ENCODE measurements around the gene NDRG3.
"Not testable (repeated sequence)": the region's sequence is repeated elsewhere in the genome, so short reads cannot be mapped to it uniquely, and the experiment has no call there.

The NDRG3 gene

GRCh38 chr20:36744243-36744642 lies 1.6 kb downstream of the NDRG3 start:
- Mint-ChIP-seq H3K27me3 (ENCODE audit: low read depth) (no peaks in the 10 kb centered on the region), H3K36me3 (ENCODE audit: low read depth) (no peaks in the 10 kb centered on the region), H3K4me1 (ENCODE audit: low read depth) (peaks cover 20% of the 10 kb centered on the region), H3K27ac (peak overlapping the region; percentile 3), H3K4me3 (peak overlapping the region; percentile 68), H3K9me3 (no peaks in the 10 kb centered on the region)

- Mint-ChIP-seq H3K36me3 (ENCODE audit: low read depth) (no peaks in the 10 kb centered on the region), H3K27ac (no peak overlapping the region), H3K27me3 (ENCODE audit: low read depth) (no peaks in the 10 kb centered on the region), H3K4me3 (no peak overlapping the region), H3K4me1 (ENCODE audit: low read depth) (peaks cover 20% of the 10 kb centered on the region), H3K9me3 (no peaks in the 10 kb centered on the region)
Measured at GRCh38 chr20:36742558-36742957, 3.3 kb downstream of the NDRG3 start.

DNA sequence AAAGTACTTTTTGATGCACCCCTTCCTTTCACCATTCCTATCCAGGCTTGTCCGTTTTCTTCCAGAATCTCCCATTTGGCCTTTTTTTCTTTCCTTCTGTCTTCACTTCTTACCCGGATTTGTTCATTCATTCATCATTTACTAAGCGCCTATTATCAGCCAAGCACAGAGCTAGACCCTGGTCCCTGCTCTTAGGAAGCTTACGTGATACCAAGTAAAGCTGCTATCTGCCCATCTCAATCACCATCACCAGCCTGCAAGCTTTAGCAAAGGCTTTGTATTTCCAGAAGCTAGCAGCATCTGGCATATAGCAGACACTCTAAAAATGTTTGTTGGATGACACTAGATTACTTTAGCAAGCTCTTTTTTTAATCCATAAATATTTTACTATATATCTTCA lies 4.8 kb downstream of the NDRG3 start:
- Mint-ChIP-seq H3K36me3 (ENCODE audit: low read depth) (no peaks in the 10 kb centered on the region), H3K4me3 (no peak overlapping the region), H3K9me3 (no peaks in the 10 kb centered on the region), H3K4me1 (ENCODE audit: low read depth) (peaks cover 15% of the 10 kb centered on the region), H3K27me3 (ENCODE audit: low read depth) (no peaks in the 10 kb centered on the region), H3K27ac (no peak overlapping the region)

- peaks cover 20% of the 10 kb centered on the region for H3K4me1 Mint-ChIP-seq (ENCODE audit: low read depth)
- H3K27me3 Mint-ChIP-seq (ENCODE audit: low read depth) = no peaks in the 10 kb centered on the region
- H3K27ac Mint-ChIP-seq = no peak overlapping the region
- peaks cover 1% of the 10 kb centered on the region for H3K36me3 Mint-ChIP-seq (ENCODE audit: low read depth)
- no peaks in the 10 kb centered on the region for H3K9me3 Mint-ChIP-seq
- H3K4me3 Mint-ChIP-seq = no peak overlapping the region
Measured at GRCh38 chr20:36737183-36737499, 8.7 kb downstream of the NDRG3 start.

DNA sequence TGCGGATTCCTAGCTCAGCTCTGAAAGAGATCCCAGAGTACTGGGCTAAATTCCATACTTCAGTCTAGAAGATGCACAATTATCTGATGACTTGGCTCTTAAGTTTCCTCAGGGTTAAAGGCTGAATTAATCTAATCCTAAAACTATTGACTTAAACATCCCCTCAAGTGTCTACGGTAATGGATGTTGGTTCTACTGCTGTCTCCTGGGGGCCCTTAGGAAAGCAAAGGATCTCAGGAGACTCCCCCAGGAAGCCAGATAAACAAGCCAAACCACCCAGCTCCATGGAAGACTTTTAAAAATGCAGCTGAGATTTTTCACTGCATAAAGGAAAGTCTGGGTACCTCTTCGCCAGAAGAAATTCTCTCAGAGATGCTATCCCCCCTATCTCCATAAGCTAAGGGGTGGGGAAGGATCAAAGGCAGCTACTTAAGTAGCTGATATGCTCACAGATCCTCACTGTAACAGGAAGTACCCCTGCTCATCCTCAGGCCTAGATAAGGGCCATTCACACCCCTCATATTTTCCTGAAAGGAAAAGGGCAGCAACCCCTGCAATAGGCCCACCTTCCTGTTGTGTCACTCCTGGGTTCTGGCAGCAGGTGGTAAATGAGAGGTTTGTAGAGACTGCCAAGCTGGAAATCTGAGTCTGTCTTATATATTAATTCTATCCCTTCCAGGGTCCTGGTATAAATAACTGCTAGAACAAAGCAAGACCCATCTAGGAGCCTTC lies 9.3 kb downstream of the NDRG3 start:
- no peak overlapping the region for H3K4me3 Mint-ChIP-seq
- H3K27me3 Mint-ChIP-seq (ENCODE audit: low read depth) = no peaks in the 10 kb centered on the region
- peaks cover 20% of the 10 kb centered on the region for H3K4me1 Mint-ChIP-seq (ENCODE audit: low read depth)
- H3K9me3 Mint-ChIP-seq = no peaks in the 10 kb centered on the region
- no peak overlapping the region for H3K27ac Mint-ChIP-seq
- H3K36me3 Mint-ChIP-seq (ENCODE audit: low read depth) = peaks cover 1% of the 10 kb centered on the region

DNA sequence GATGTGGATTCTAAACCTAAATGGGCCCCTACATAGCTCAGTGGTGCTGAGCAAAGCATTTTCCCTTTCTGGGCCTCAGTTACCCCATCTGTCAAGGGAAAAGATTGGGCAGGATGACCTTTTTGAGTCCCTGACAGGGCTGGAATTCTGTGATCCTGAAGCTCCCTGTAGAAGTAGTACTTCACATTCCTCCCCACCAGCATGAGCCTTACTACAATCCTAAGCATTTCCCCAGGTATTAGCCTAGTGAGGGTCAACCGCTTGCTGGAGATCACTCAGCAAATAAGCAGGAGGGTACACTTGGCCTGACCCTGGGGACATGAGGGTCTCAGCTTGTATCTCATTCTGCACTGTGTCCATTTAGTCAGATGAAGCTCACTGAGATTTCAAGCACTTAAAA lies 13.4 kb downstream of the NDRG3 start:
- Mint-ChIP-seq H3K4me3 (no peak overlapping the region), H3K27ac (no peak overlapping the region)

DNA sequence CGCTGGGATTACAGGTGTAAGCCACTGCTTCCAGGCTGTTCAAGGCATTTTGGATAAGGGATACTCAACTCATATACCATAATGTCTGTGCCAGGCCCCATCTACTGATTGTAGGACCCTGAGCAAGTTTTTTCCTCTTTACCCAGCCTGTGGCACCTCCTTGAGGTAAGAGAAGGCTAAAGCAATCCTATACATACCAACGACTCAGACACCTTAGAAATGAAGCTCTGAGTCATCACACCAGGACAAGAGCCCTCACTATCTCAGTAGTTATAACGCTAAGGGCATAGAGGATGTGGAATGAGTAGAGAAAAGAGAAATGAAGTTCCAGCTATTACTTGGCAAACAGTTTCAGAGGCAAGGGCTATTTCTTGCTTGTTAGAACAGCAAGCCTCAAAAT lies 16.9 kb downstream of the NDRG3 start:
- Mint-ChIP-seq H3K27me3 (ENCODE audit: low read depth) (no peaks in the 10 kb centered on the region), H3K36me3 (ENCODE audit: low read depth) (no peaks in the 10 kb centered on the region), H3K9me3 (no peaks in the 10 kb centered on the region), H3K27ac (no peak overlapping the region), H3K4me1 (ENCODE audit: low read depth) (peaks cover 19% of the 10 kb centered on the region), H3K4me3 (no peak overlapping the region)

More for the DNA sequence above, 13.4 kb downstream of the NDRG3 start:
- H3K27me3 Mint-ChIP-seq (ENCODE audit: low read depth) = no peaks in the 10 kb centered on the region
- H3K9me3 Mint-ChIP-seq = no peaks in the 10 kb centered on the region
- peaks cover 27% of the 10 kb centered on the region for H3K4me1 Mint-ChIP-seq (ENCODE audit: low read depth)
- peaks cover 1% of the 10 kb centered on the region for H3K36me3 Mint-ChIP-seq (ENCODE audit: low read depth)

DNA sequence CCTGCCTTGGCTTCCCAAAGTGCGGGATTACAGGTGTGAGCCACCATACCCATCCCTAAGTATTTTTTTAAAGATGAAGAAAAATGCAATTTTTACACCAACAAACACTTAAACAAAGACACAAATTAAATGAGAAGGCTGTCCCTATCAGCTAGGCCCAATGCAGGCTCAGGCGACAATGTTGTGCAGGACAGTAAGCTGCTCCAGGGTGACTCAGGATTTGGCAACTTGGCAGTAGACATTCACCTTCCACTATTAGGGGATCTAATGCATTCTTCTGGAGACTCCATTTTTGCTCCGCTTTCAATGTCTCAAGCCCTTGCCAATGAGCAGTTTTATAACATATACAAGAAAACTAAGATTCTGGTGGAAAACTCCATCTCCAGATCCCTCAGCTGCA lies 19.7 kb downstream of the NDRG3 start:
- H3K36me3 Mint-ChIP-seq (ENCODE audit: low read depth) = peaks cover 2% of the 10 kb centered on the region
- peaks cover 9% of the 10 kb centered on the region for H3K4me1 Mint-ChIP-seq (ENCODE audit: low read depth)
- H3K9me3 Mint-ChIP-seq = no peaks in the 10 kb centered on the region
- no peaks in the 10 kb centered on the region for H3K27me3 Mint-ChIP-seq (ENCODE audit: low read depth)
- H3K4me3 Mint-ChIP-seq = no peak overlapping the region
- no peak overlapping the region for H3K27ac Mint-ChIP-seq

DNA sequence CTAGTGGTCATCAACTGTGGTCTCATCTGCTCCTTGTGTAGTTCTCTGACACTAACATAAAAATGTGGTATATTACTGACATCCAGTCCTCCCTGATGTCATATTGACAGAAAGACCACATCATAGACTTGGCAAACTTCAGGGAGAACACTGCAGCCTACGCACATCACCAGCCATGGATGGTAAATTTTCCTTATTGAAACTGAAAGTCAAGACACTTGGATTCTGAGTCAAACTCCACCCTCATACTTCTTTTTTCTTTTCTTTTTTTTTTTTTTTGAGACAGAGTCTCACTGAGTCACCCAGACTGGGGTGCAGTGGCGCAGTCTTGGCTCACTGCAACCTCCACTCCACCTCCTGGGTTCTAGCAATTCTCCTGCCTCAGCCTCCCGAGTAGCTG lies 25.4 kb downstream of the NDRG3 start:
- no peaks in the 10 kb centered on the region for H3K27me3 Mint-ChIP-seq (ENCODE audit: low read depth)
- H3K4me3 Mint-ChIP-seq = no peak overlapping the region
- peaks cover 8% of the 10 kb centered on the region for H3K4me1 Mint-ChIP-seq (ENCODE audit: low read depth)
- no peaks in the 10 kb centered on the region for H3K9me3 Mint-ChIP-seq
- peaks cover 5% of the 10 kb centered on the region for H3K36me3 Mint-ChIP-seq (ENCODE audit: low read depth)
- peak overlapping the region; percentile 45 for H3K27ac Mint-ChIP-seq

DNA sequence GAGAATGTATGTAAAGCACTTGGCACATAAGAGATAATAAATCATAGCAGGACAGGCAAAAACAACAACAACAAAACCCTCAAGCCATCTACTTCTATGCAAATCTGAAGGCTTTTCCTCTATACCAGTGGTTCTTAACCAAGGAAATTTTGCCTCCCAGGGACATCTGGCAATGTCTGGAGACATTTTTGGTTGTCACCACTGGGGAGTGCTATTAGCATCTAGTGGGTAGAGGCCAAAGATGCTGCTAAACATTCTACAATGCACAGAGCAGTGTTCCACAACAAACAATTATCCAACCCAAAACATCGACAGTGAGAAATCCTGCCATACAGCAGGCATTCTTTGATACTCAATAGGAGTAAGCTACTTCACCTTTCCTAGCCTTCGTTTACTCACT lies 28.2 kb downstream of the NDRG3 start:
- peaks cover 5% of the 10 kb centered on the region for H3K36me3 Mint-ChIP-seq (ENCODE audit: low read depth)
- peaks cover 8% of the 10 kb centered on the region for H3K4me1 Mint-ChIP-seq (ENCODE audit: low read depth)
- no peak overlapping the region for H3K4me3 Mint-ChIP-seq
- H3K27me3 Mint-ChIP-seq (ENCODE audit: low read depth) = no peaks in the 10 kb centered on the region
- H3K9me3 Mint-ChIP-seq = no peaks in the 10 kb centered on the region
- no peak overlapping the region for H3K27ac Mint-ChIP-seq

GRCh38 chr20:36717021-36717420 lies 28.9 kb downstream of the NDRG3 start:
- Mint-ChIP-seq H3K27ac (no peak overlapping the region), H3K27me3 (ENCODE audit: low read depth) (no peaks in the 10 kb centered on the region), H3K4me3 (no peak overlapping the region), H3K4me1 (ENCODE audit: low read depth) (peaks cover 8% of the 10 kb centered on the region), H3K36me3 (ENCODE audit: low read depth) (peaks cover 5% of the 10 kb centered on the region), H3K9me3 (no peaks in the 10 kb centered on the region)

- H3K36me3 Mint-ChIP-seq (ENCODE audit: low read depth) = no peaks in the 10 kb centered on the region
- no peaks in the 10 kb centered on the region for H3K9me3 Mint-ChIP-seq
- H3K4me3 Mint-ChIP-seq = no peak overlapping the region
- H3K27ac Mint-ChIP-seq = no peak overlapping the region
- H3K4me1 Mint-ChIP-seq (ENCODE audit: low read depth) = no peaks in the 10 kb centered on the region
- H3K27me3 Mint-ChIP-seq (ENCODE audit: low read depth) = no peaks in the 10 kb centered on the region
Measured at GRCh38 chr20:36712775-36713174, 33.1 kb downstream of the NDRG3 start.

- Mint-ChIP-seq H3K36me3 (ENCODE audit: low read depth) (no peaks in the 10 kb centered on the region), H3K9me3 (no peaks in the 10 kb centered on the region)
Measured at GRCh38 chr20:36709126-36709525, 36.8 kb downstream of the NDRG3 start.

DNA sequence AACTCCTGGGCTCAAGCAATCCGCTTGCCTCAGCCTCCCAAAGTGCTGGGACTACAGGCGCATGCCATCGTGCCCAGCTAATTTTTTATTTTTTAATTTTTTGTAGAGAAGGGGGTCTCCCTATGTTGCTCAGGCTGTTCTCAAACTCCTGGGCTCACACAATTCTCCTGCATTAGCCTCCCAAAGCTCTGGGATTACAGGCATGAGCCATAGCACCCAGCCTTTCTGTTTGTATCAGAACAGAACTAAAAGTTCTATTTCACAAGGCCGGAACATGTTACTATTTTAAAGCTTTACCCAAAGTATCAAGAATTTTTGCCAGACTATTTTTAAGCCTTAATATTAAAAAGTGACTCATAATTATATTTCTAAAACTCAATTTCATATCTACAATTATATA lies 42.4 kb downstream of the NDRG3 start:
- H3K9me3 Mint-ChIP-seq = no peaks in the 10 kb centered on the region
- no peaks in the 10 kb centered on the region for H3K27me3 Mint-ChIP-seq (ENCODE audit: low read depth)
- H3K27ac Mint-ChIP-seq = no peak overlapping the region
- no peaks in the 10 kb centered on the region for H3K4me1 Mint-ChIP-seq (ENCODE audit: low read depth)
- H3K36me3 Mint-ChIP-seq (ENCODE audit: low read depth) = no peaks in the 10 kb centered on the region
- no peak overlapping the region for H3K4me3 Mint-ChIP-seq

More at GRCh38 chr20:36709126-36709525, 36.8 kb downstream of the NDRG3 start:
- H3K4me3 Mint-ChIP-seq = no peak overlapping the region
- no peak overlapping the region for H3K27ac Mint-ChIP-seq
- no peaks in the 10 kb centered on the region for H3K4me1 Mint-ChIP-seq (ENCODE audit: low read depth)
- no peaks in the 10 kb centered on the region for H3K27me3 Mint-ChIP-seq (ENCODE audit: low read depth)

DNA sequence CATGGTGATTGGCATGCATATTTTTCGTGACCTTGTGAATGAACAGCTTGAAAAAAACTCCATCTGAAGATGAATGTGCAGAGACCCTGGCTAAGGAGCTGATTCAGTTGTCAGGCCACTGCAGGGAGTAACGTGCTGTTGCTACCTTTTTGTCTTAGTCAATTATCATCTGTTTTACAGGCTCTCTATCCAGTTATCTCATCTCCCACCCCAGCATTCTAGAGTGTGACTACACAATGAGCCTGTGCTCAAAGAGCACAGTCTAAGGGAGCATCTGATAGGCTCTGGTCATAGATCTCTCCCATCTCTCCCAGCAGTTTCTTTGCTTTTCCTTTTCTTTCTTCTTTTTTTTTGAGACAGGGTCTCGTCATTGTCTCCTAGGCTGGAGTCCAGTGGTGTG lies 45.5 kb downstream of the NDRG3 start:
- Mint-ChIP-seq H3K27me3 (ENCODE audit: low read depth) (no peaks in the 10 kb centered on the region), H3K4me1 (ENCODE audit: low read depth) (no peaks in the 10 kb centered on the region), H3K36me3 (ENCODE audit: low read depth) (no peaks in the 10 kb centered on the region), H3K9me3 (no peaks in the 10 kb centered on the region), H3K4me3 (no peak overlapping the region), H3K27ac (no peak overlapping the region)

GRCh38 chr20:36695467-36695866 lies 50.4 kb downstream of the NDRG3 start:
- not testable (repeated sequence) for H3K4me1 Mint-ChIP-seq (ENCODE audit: low read depth); H3K36me3 Mint-ChIP-seq (ENCODE audit: low read depth); H3K27me3 Mint-ChIP-seq (ENCODE audit: low read depth); H3K27ac Mint-ChIP-seq; H3K4me3 Mint-ChIP-seq; H3K9me3 Mint-ChIP-seq

Measured in T-helper 1 cell treated with Interleukin-12 subunit alpha and Interleukin-12 subunit beta and Interleukin-4 antibody, amounts not matched to agents 30 μg/mL and 1 μg/mL, for 36 hours (primary cell).